K562 (cell line): Measurements from ENCODE around the gene ITSN1. TPM values are rescaled to one million over a fixed set of nuclear protein-coding genes. Genes with fewer than 3 reads are reported as not detected.

ENCODE experiments used
- ADNP ChIP-seq: fragments of 200-800 bp; sonication (Bioruptor generic); IDR thresholded peaks from 2 replicates; pipeline ENCODE4 v1.6.1; 2016; ENCODE audit warnings: missing genetic modification characterization, missing compliant biosample characterization
- ASH1L ChIP-seq: fragments of 450-650 bp; IDR thresholded peaks from 2 replicates; pipeline ENCODE4 v1.6.1; 2018; ENCODE audit warnings: borderline replicate concordance, mild to moderate bottlenecking, low read depth; ENCODE audit not compliant: partially characterized antibody
- CHD1 ChIP-seq: fragments of 200-600 bp; sonication (generic); IDR thresholded peaks from one replicate; pipeline ENCODE4 v1.6.1; 2012; ENCODE audit warnings: mild to moderate bottlenecking, moderate library complexity, low read length, inconsistent platforms
- CHD4 ChIP-seq: fragments of 200-600 bp; sonication (generic); IDR thresholded peaks from 3 replicates; pipeline ENCODE4 v1.6.1; 2012; ENCODE audit warnings: low read depth, mild to moderate bottlenecking, mixed read lengths, low read length, inconsistent platforms; ENCODE audit not compliant: insufficient read depth, insufficient replicate concordance, poor library complexity, severe bottlenecking
- DACH1 ChIP-seq: fragments of 450-650 bp; IDR thresholded peaks from 2 replicates; pipeline ENCODE4 v1.6.1; 2018; ENCODE audit not compliant: partially characterized antibody
- DIDO1 ChIP-seq: fragments of 450-650 bp; IDR thresholded peaks from 2 replicates; pipeline ENCODE4 v1.6.1; 2016; ENCODE audit warnings: low read depth, missing biosample characterization, missing genetic modification characterization
- HDAC2 ChIP-seq: fragments of 450-650 bp; IDR thresholded peaks from 2 replicates; pipeline ENCODE4 v1.6.1; 2016; ENCODE audit warnings: mild to moderate bottlenecking
- IRF2 ChIP-seq: sonication (generic); formaldehyde crosslinking; IDR thresholded peaks from 2 replicates; pipeline ENCODE4 v1.8.1; 2022; ENCODE audit warnings: mild to moderate bottlenecking, missing genetic modification reagents
- LEF1 ChIP-seq: fragments of 450-650 bp; IDR thresholded peaks from 2 replicates; pipeline ENCODE4 v1.6.1; 2016; ENCODE audit warnings: mild to moderate bottlenecking
- NCOA6 ChIP-seq: fragments of 450-650 bp; IDR thresholded peaks from 2 replicates; pipeline ENCODE4 v1.6.1; 2017; ENCODE audit warnings: mild to moderate bottlenecking
- NR2F6 ChIP-seq: fragments of 450-650 bp; formaldehyde crosslinking; IDR thresholded peaks from 2 replicates; pipeline ENCODE4 v1.4.0; 2020; ENCODE audit warnings: mild to moderate bottlenecking
- RFX1 ChIP-seq: fragments of 450-650 bp; IDR thresholded peaks from 2 replicates; pipeline ENCODE4 v1.6.1; 2016; ENCODE audit warnings: mild to moderate bottlenecking, moderate library complexity
- RFX5 ChIP-seq: IDR thresholded peaks from 2 replicates; pipeline ENCODE4 v1.6.1; 2011; ENCODE audit warnings: low read depth, mild to moderate bottlenecking, improper control_type of control experiment, low read length
- TCF7L2 ChIP-seq: fragments of 150-350 bp; IDR thresholded peaks from 2 replicates; pipeline ENCODE4 v1.6.1; 2016; ENCODE audit warnings: low read depth, mild to moderate bottlenecking, low read length, moderate library complexity
- TEAD2 ChIP-seq: fragments of 450-650 bp; IDR thresholded peaks from 2 replicates; pipeline ENCODE4 v1.6.1; 2016; ENCODE audit warnings: missing genetic modification characterization, control low read depth, missing compliant biosample characterization
- ZNF3 ChIP-seq: fragments of 250-450 bp; sonication (Bioruptor Pico); IDR thresholded peaks from 2 replicates; pipeline ENCODE4 v1.5.0; 2021; ENCODE audit warnings: mild to moderate bottlenecking, moderate library complexity
- ZNF407 ChIP-seq: fragments of 450-650 bp; IDR thresholded peaks from 2 replicates; pipeline ENCODE4 v1.6.1; 2016; ENCODE audit warnings: low read depth
- ZNF445 ChIP-seq: fragments of 250-450 bp; sonication (Bioruptor Pico); IDR thresholded peaks from 2 replicates; pipeline ENCODE4 v1.4.0; 2020; ENCODE audit warnings: low read depth, mild to moderate bottlenecking, moderate library complexity
- ZNF586 ChIP-seq: fragments of 450-650 bp; formaldehyde crosslinking; conservative IDR thresholded peaks from 2 replicates; pipeline ENCODE4 v1.4.0; 2020; ENCODE audit warnings: mild to moderate bottlenecking, moderate library complexity
- ZNF639 ChIP-seq, 2 experiments: fragments of 200-800 bp in 1 of 2; sonication (Bioruptor generic) in 1 of 2; sonication (generic) in 1 of 2; formaldehyde crosslinking in 1 of 2; IDR thresholded peaks in 1 of 2; conservative IDR thresholded peaks in 1 of 2; 2 replicates each; pipeline versions ENCODE4 v1.5.0 to v1.6.1; 2016 to 2020; ENCODE audit warnings: missing compliant biosample characterization in 1 of 2, missing genetic modification characterization in 1 of 2, missing genetic modification reagents in 1 of 2
- ZSCAN32 ChIP-seq: fragments of 450-650 bp; formaldehyde crosslinking; IDR thresholded peaks from 2 replicates; pipeline ENCODE4 v1.4.0; 2020; ENCODE audit warnings: mild to moderate bottlenecking, moderate library complexity
- polyA plus RNA-seq, 8 experiments: library from polyadenylated mRNA; depleted of rRNA in 4 of 8; stranded (reverse) in 5 of 8; unstranded in 3 of 8; fragments of >200 nt; fragmentation: Nextera tagmentation in 2 of 8; fragmentation: Illumina TruSeq in 1 of 8; extraction: Ambion mirVana in 2 of 8; extraction: Trizol in 1 of 8; gene quantifications; 2 replicates each; pipeline versions ENCODE4 v1.2.1 to v1.2.3, GENCODE V29; 2011 to 2014; ENCODE audit warnings: inconsistent platforms in 1 of 8, missing spikeins in 1 of 8
- total RNA-seq, 7 experiments: library from RNA; depleted of rRNA in 6 of 7; stranded (reverse); fragments of >200 nt in 6 of 7; fragmentation: Illumina TruSeq in 2 of 7; extraction: Trizol in 2 of 7; gene quantifications; 2 replicates each; pipeline versions ENCODE4 v1.2.1 to v1.2.3, GENCODE V29; 2011 to 2021; ENCODE audit warnings: low replicate concordance in 1 of 7

ITSN1 gene
- total and polyA plus RNA-seq, 9 of the 15 experiments (the other 6 are each of a cell fraction or from before 2014, with no cell fraction given): 1.1 to 12.6 (median 4.8) TPM

GRCh38 chr21:33936301-33937038 is 294.2 kb downstream of the ITSN1 start (continued):
- TF ChIP-seq ZNF407: no peak
- no peak for TF ChIP-seq ASH1L
- no peak for TF ChIP-seq ZNF445 (CRISPR knock-in tag)
- no peak for TF ChIP-seq DACH1
- no peak for TF ChIP-seq NCOA6
- no peak for TF ChIP-seq ZNF3 (CRISPR knock-in tag)
- TF ChIP-seq ZSCAN32 (CRISPR knock-in tag): no peak
- TF ChIP-seq ADNP (tag): peak; percentile 90
- TF ChIP-seq LEF1: no peak
- TF ChIP-seq RFX1: no peak
- peak; percentile 80; the same call in 1 of the 2 replicates for TF ChIP-seq HDAC2
- TF ChIP-seq CHD1: no peak
- no peak for TF ChIP-seq NR2F6 (CRISPR knock-in tag)
- TF ChIP-seq IRF2 (CRISPR knock-in tag): no peak
- TF ChIP-seq DIDO1 (tag): no peak
- TF ChIP-seq TEAD2 (tag): no peak
- no peak for TF ChIP-seq RFX5
- TF ChIP-seq ZNF639 (CRISPR knock-in tag; conservative IDR thresholded peaks at IDR 0.05 in 1 of 2, IDR thresholded peaks at IDR 0.05 in 1 of 2): no peak
- peak; percentile 88 for TF ChIP-seq CHD4
- TF ChIP-seq ZNF586 (CRISPR knock-in tag): no peak
- TF ChIP-seq TCF7L2: no peak
